ENCODE measurements around the gene OSBPL6. TPM values are rescaled to one million over a fixed set of nuclear protein-coding genes. Genes with fewer than 3 reads are reported as not detected.

OSBPL6 gene
- total RNA-seq, 6 experiments from 2014 or later = 2.4 to 7.5 (median 3.3) TPM

- H3K4me1 Mint-ChIP-seq (ENCODE audit: low read depth) = peaks cover 34% of the 10 kb centered on the region
- no peak overlapping the region for H3K4me3 Mint-ChIP-seq
- no peaks in the 10 kb centered on the region for H3K9me3 Mint-ChIP-seq
- no peaks in the 10 kb centered on the region for H3K36me3 Mint-ChIP-seq (ENCODE audit: low read depth)
- no peak overlapping the region for H3K27ac Mint-ChIP-seq
- TF ChIP-seq CTCF (IDR thresholded peaks at IDR 0.05) = no peak
- DNase-seq = no peak
- H3K27me3 Mint-ChIP-seq (ENCODE audit: insufficient read depth) = peaks cover 3% of the 10 kb centered on the region; the same call in 1 of the 2 replicates
Measured at GRCh38 chr2:178275600-178275999, 81.3 kb downstream of the OSBPL6 start.

GRCh38 chr2:178277741-178278197 lies 83.5 kb downstream of the OSBPL6 start:
- H3K9me3 Mint-ChIP-seq = no peaks in the 10 kb centered on the region
- peaks cover 3% of the 10 kb centered on the region; the same call in 1 of the 2 replicates for H3K27me3 Mint-ChIP-seq (ENCODE audit: insufficient read depth)
- no peak for TF ChIP-seq CTCF (IDR thresholded peaks at IDR 0.05)
- H3K27ac Mint-ChIP-seq = peak overlapping the region; percentile 88
- H3K4me1 Mint-ChIP-seq (ENCODE audit: low read depth) = peaks cover 40% of the 10 kb centered on the region
- no peaks in the 10 kb centered on the region for H3K36me3 Mint-ChIP-seq (ENCODE audit: low read depth)
- DNase-seq = no peak
- H3K4me3 Mint-ChIP-seq = peak overlapping the region; percentile 79

- H3K4me3 Mint-ChIP-seq = peak overlapping the region; percentile 43; the same call in 1 of the 2 replicates
- H3K4me1 Mint-ChIP-seq (ENCODE audit: low read depth) = peaks cover 40% of the 10 kb centered on the region
- peak; percentile 16; the same call in 1 of the 2 replicates for TF ChIP-seq CTCF (IDR thresholded peaks at IDR 0.05)
- peaks cover 3% of the 10 kb centered on the region; the same call in 1 of the 2 replicates for H3K27me3 Mint-ChIP-seq (ENCODE audit: insufficient read depth)
- peak; percentile 95 for DNase-seq
- peak overlapping the region; percentile 88 for H3K27ac Mint-ChIP-seq
- no peaks in the 10 kb centered on the region; the same call in 1 of the 2 replicates for H3K36me3 Mint-ChIP-seq (ENCODE audit: low read depth)
- H3K9me3 Mint-ChIP-seq = no peaks in the 10 kb centered on the region
Measured at GRCh38 chr2:178279142-178279541, 84.8 kb downstream of the OSBPL6 start.

DNA sequence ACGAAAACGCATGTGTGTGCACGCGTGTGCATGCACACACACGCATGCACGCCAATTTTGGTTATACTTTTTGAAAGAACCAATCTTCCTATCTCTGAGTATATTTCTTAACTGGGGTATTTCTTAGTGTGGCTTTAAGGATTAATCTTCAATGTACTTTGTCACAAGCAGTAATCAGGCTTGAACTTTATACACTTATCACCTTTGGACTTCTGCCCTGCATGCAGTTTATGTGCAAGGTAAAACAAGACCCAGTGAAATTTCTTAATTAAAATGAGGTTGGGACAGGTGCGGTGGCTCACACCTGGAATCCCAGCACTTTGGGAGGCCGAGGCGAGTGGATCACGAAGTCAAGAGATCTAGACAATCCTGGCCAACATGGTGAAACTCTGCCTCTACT lies 85.3 kb downstream of the OSBPL6 start:
- peak overlapping the region; percentile 88; the same call in 1 of the 2 replicates for H3K27ac Mint-ChIP-seq
- H3K36me3 Mint-ChIP-seq (ENCODE audit: low read depth) = no peaks in the 10 kb centered on the region; the same call in 1 of the 2 replicates
- no peak for TF ChIP-seq CTCF (IDR thresholded peaks at IDR 0.05)
- H3K9me3 Mint-ChIP-seq = no peaks in the 10 kb centered on the region
- peaks cover 40% of the 10 kb centered on the region for H3K4me1 Mint-ChIP-seq (ENCODE audit: low read depth)
- no peak overlapping the region for H3K4me3 Mint-ChIP-seq
- DNase-seq = no peak
- peaks cover 3% of the 10 kb centered on the region; the same call in 1 of the 2 replicates for H3K27me3 Mint-ChIP-seq (ENCODE audit: insufficient read depth)

GRCh38 chr2:178280244-178280852 lies 86.0 kb downstream of the OSBPL6 start:
- no peaks in the 10 kb centered on the region for H3K9me3 Mint-ChIP-seq
- H3K27me3 Mint-ChIP-seq (ENCODE audit: insufficient read depth) = peaks cover 3% of the 10 kb centered on the region; the same call in 1 of the 2 replicates
- H3K4me1 Mint-ChIP-seq (ENCODE audit: low read depth) = peaks cover 40% of the 10 kb centered on the region
- H3K36me3 Mint-ChIP-seq (ENCODE audit: low read depth) = no peaks in the 10 kb centered on the region; the same call in 1 of the 2 replicates
- DNase-seq = peak; percentile 58
- no peak overlapping the region for H3K4me3 Mint-ChIP-seq
- H3K27ac Mint-ChIP-seq = no peak overlapping the region
- peak; percentile 91 for TF ChIP-seq CTCF (IDR thresholded peaks at IDR 0.05)
